Measurements from ENCODE around the gene LASP1NB.
"Not testable (repeated sequence)": the region's sequence is repeated elsewhere in the genome, so short reads cannot be mapped to it uniquely, and the experiment has no call there.

LASP1NB gene

DNA sequence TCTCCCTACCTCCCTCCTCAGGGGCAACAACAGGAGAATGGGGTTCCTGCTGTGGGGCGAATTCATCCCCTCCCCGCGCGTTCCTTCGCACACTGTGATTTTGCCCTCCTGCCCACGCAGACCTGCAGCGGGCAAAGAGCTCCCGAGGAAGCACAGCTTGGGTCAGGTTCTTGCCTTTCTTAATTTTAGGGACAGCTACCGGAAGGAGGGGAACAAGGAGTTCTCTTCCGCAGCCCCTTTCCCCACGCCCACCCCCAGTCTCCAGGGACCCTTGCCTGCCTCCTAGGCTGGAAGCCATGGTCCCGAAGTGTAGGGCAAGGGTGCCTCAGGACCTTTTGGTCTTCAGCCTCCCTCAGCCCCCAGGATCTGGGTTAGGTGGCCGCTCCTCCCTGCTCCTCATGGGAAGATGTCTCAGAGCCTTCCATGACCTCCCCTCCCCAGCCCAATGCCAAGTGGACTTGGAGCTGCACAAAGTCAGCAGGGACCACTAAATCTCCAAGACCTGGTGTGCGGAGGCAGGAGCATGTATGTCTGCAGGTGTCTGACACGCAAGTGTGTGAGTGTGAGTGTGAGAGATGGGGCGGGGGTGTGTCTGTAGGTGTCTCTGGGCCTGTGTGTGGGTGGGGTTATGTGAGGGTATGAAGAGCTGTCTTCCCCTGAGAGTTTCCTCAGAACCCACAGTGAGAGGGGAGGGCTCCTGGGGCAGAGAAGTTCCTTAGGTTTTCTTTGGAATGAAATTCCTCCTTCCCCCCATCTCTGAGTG, 5.9 kb upstream of the LASP1NB start:
- H3K4me1 Mint-ChIP-seq = peaks cover 37% of the 10 kb centered on the region
- H3K4me3 Mint-ChIP-seq = no peak overlapping the region
- peaks cover 57% of the 10 kb centered on the region for H3K36me3 Mint-ChIP-seq
- ATAC-seq = no peak
- H3K9me3 Mint-ChIP-seq = no peaks in the 10 kb centered on the region
- peak overlapping the region; percentile 76 for H3K27ac Mint-ChIP-seq
- H3K27me3 Mint-ChIP-seq = no peaks in the 10 kb centered on the region

DNA sequence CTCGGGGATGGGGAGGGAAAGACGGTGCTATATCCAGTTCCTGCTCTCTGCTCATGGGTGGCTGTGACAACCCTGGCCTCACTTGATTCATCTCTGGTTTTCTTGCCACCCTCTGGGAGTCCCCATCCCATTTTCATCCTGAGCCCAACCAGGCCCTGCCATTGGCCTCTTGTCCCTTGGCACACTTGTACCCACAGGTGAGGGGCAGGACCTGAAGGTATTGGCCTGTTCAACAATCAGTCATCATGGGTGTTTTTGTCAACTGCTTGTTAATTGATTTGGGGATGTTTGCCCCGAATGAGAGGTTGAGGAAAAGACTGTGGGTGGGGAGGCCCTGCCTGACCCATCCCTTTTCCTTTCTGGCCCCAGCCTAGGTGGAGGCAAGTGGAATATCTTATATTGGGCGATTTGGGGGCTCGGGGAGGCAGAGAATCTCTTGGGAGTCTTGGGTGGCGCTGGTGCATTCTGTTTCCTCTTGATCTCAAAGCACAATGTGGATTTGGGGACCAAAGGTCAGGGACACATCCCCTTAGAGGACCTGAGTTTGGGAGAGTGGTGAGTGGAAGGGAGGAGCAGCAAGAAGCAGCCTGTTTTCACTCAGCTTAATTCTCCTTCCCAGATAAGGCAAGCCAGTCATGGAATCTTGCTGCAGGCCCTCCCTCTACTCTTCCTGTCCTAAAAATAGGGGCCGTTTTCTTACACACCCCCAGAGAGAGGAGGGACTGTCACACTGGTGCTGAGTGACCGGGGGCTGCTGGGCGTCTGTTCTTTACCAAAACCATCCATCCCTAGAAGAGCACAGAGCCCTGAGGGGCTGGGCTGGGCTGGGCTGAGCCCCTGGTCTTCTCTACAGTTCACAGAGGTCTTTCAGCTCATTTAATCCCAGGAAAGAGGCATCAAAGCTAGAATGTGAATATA, 4.8 kb upstream of the LASP1NB start:
- Mint-ChIP-seq H3K36me3 (peaks cover 48% of the 10 kb centered on the region), H3K9me3 (no peaks in the 10 kb centered on the region), H3K4me1 (peaks cover 43% of the 10 kb centered on the region), H3K4me3 (no peak overlapping the region), H3K27ac (peak overlapping the region; percentile 76), H3K27me3 (no peaks in the 10 kb centered on the region)
- ATAC-seq = no peak

DNA sequence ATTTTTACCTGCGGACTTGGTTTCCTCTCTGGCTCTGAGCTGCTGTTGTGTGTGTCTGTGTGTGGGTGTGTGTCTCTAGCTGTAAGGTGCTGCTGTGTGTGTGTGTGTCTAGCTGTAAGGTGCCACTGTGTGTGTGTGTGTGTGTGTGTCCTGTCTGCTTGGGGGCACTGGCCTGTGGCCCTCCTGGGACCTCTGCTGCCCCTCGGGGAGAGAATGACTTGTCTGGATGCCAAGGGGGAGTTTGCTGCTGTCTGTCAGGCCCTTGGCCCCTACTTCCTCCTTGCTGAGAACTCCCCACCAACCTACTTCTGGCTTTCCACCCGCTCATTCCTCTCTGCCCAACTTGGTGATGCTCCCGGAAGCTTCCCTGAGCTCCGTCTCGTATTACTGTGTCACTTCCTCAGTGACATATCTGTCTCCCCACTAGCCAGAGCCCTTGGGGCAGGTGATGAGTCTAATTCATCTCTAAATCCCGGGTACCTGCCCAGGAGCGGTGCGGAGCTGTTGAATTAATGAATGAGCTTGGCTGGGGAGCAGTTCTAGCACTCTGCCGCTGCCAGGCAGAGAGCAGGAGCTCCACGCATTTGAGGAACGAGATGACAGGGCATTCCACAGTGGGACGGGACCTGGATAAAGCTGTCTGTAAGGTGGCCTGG, 3.5 kb upstream of the LASP1NB start:
- H3K4me1 Mint-ChIP-seq = peaks cover 54% of the 10 kb centered on the region
- H3K27ac Mint-ChIP-seq = peak overlapping the region; percentile 76
- H3K36me3 Mint-ChIP-seq = peaks cover 36% of the 10 kb centered on the region
- no peak overlapping the region for H3K4me3 Mint-ChIP-seq
- peak; percentile 72 for ATAC-seq
- H3K9me3 Mint-ChIP-seq = no peaks in the 10 kb centered on the region
- no peaks in the 10 kb centered on the region for H3K27me3 Mint-ChIP-seq

DNA sequence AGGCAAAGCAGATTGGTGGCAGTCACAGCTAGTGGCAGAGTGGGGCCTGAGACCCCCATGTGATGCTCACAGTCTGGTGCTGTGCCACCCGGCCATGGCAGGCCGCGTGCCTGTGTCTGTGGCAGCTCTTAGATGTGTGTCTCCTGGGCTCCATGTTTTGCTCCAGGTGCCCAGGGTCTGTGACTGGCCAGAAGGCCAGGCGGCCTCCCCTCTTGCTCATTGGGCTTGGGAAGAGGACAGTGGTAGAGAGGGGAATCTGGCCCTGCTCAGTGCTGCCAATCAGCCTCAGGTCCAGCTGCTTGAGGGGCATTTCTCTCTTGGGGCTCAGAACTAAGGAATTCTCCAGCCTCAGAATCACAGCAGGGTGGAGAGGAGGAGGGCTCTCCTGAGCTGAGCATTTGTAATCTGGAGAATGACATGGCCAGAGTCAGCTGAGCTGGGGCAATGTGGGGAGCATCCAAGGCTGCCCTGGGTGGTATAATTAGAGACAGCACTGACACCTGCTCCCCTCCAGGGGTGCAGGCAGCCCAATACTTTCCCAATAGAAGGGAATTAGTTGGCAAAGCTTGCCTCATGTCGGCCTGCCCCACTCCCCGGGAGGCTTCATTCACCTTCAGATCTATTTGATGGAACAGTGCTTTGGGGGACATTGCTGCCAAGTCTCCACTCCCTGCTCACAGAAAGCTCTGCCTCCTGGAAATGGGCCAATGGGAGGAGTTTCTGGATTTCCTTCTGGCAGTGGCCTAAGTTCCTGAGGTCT, 2.7 kb upstream of the LASP1NB start:
- H3K4me1 Mint-ChIP-seq = peaks cover 56% of the 10 kb centered on the region
- H3K27me3 Mint-ChIP-seq = no peaks in the 10 kb centered on the region
- peaks cover 32% of the 10 kb centered on the region for H3K36me3 Mint-ChIP-seq
- no peaks in the 10 kb centered on the region for H3K9me3 Mint-ChIP-seq
- H3K4me3 Mint-ChIP-seq = no peak overlapping the region
- no peak for ATAC-seq
- H3K27ac Mint-ChIP-seq = peak overlapping the region; percentile 76

DNA sequence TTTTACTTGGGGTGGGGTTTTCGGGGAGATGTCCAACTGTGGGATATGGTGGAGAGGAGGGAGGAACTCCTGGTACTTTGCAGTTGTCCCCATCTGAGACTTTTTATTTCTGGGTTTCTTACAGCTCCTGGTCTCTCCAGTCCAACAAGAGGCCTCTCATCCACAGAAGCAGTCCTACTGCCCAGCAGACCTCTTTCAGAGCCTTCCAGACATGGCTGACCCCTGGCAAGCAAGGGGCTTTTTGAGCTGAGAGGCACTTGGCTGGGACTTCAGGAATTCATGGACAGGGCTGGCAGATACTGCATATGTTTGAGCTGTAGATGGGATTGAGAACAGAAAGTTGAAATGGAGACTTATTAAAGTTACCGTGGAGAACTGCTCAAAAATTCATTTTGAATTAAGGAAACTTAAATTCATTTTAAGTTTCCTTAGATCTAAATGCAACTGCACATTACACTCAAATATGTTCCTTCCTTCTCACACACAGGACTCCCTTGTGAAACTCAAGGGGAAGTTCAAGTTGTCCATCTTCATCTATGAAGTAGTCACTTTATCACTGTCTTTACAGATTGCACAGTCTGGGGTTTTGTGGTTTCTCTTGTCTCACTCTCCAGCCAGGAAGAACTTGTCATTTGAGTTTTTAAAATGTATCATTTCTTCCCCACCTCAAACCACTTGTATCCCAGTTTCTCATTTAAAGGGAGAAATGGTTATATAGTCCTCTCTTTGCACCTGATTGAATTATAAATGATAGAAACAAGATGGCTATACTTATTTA, 1.1 kb downstream of the LASP1NB start:
- H3K36me3 Mint-ChIP-seq = peaks cover 5% of the 10 kb centered on the region
- H3K27ac Mint-ChIP-seq = peak overlapping the region; percentile 23
- H3K9me3 Mint-ChIP-seq = no peaks in the 10 kb centered on the region
- H3K27me3 Mint-ChIP-seq = no peaks in the 10 kb centered on the region
- H3K4me3 Mint-ChIP-seq = no peak overlapping the region
- peak; percentile 83 for ATAC-seq
- peaks cover 28% of the 10 kb centered on the region for H3K4me1 Mint-ChIP-seq

DNA sequence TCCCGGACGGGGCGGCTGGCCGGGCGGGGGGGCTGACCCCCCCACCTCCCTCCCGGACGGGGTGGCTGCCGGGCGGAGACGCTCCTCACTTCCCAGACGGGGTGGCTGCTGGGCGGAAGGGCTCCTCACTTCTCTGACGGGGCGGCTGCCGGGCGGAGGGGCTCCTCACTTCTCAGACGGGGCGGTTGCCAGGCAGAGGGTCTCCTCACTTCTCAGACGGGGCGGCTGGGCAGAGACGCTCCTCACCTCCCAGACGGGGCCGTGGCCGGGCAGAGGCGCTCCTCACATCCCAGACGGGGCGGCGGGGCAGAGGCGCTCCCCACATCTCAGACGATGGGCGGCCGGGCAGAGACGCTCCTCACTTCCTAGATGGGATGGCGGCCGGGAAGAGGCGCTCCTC, 5.4 kb downstream of the LASP1NB start:
- H3K9me3 Mint-ChIP-seq, H3K36me3 Mint-ChIP-seq, ATAC-seq, H3K27ac Mint-ChIP-seq, H3K4me3 Mint-ChIP-seq, H3K27me3 Mint-ChIP-seq: not testable (repeated sequence)
- peaks cover 13% of the 10 kb centered on the region for H3K4me1 Mint-ChIP-seq

DNA sequence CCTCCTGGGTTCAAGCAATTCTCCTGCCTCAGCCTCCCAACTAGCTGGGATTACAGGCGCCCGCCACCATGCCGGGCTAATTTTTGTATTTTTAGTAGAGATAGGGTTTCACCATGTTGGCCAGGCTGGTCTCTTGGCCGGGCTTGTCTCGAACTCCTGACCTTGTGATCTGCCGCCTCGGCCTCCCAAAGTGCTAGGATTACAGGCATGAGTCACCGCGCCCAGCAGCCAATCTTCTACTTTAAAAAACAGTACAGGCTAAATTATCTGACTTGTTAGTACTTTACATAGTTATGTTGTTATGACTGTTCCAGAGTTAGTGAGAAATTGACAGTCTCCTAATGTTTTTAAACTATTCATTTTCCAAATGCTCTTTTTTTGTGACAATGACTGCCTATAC, 8.5 kb downstream of the LASP1NB start:
- H3K27ac Mint-ChIP-seq, ATAC-seq, H3K36me3 Mint-ChIP-seq: not testable (repeated sequence)

DNA sequence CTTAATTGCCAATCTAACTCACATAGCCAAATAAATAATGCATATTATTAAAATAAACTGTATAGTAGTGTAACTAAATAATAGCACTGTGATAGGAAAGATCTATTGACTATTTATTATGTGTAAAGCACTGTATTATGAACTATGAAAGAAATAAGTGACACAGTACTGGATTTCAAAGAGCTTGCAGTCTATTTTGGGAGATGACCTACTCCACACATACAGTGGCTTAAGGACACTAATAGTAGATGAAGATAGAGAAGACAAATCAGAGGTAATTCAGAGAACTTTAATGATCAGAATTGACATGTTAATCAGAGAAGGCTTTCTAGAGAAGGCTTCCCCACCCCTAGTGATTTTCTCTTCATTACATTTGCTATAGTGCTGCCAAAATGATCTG, 14.6 kb downstream of the LASP1NB start:
- no peak overlapping the region for H3K27ac Mint-ChIP-seq
- H3K9me3 Mint-ChIP-seq = no peaks in the 10 kb centered on the region
- no peak for ATAC-seq

More for the DNA sequence above, 8.5 kb downstream of the LASP1NB start:
- not testable (repeated sequence) for H3K4me1 Mint-ChIP-seq, H3K4me3 Mint-ChIP-seq, H3K9me3 Mint-ChIP-seq, H3K27me3 Mint-ChIP-seq

DNA sequence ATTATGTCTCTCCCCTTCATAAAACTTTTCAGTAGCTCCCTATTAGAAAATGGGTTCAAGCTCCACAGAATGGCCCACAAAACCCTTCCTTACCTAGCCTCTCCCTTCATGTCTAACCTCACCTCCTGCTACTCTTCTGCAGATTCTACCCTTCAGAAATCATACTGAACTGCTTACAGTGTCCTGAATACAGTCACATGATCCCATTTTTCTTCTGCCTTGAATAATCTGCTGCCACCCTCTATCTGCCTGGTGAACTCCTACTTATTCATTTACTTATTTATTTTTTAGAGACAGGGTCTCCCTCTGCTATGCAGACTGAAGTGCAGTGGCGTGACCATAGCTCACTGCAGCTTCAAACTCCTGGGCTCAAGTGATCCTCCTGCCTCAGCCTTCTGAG, 15.0 kb downstream of the LASP1NB start:
- Mint-ChIP-seq H3K4me3 (no peak overlapping the region), H3K36me3 (no peaks in the 10 kb centered on the region), H3K27me3 (no peaks in the 10 kb centered on the region), H3K9me3 (no peaks in the 10 kb centered on the region), H3K4me1 (peaks cover 5% of the 10 kb centered on the region), H3K27ac (no peak overlapping the region)
- ATAC-seq = no peak

More for the DNA sequence above, 14.6 kb downstream of the LASP1NB start:
- H3K4me3 Mint-ChIP-seq = no peak overlapping the region
- no peaks in the 10 kb centered on the region for H3K27me3 Mint-ChIP-seq
- peaks cover 5% of the 10 kb centered on the region for H3K4me1 Mint-ChIP-seq
- H3K36me3 Mint-ChIP-seq = no peaks in the 10 kb centered on the region

DNA sequence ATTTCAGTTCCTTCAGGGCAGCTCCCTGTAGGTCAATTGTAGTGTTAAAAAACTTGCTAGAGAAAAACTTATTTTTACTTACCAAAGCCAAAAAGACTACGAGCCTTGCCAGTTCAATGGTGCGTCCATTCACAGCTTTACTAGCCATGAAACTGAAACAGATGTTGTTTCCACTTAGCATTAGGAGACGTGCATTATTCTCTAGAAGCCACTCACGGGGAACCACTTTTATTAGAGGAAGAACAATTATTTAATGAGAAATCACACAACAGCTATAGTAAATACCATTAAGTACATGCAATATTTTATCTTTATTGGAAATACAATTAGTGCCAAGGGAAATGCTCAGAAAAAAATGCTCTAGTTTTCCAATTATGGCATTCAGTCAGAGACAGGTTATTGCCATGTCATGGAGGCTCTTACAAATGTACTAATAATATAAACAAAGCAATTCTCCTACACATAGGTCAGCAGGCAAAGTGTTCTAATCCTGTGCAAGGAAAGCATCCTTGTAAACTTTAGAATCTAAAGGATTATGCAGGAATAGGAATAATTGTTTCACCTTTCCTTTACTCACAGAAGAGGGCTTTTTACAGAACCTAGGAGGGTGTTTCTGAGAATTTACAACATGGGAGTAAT, 17.4 kb downstream of the LASP1NB start:
- H3K4me3 Mint-ChIP-seq = peak overlapping the region; percentile 2
- no peaks in the 10 kb centered on the region for H3K36me3 Mint-ChIP-seq
- no peaks in the 10 kb centered on the region for H3K9me3 Mint-ChIP-seq
- no peaks in the 10 kb centered on the region for H3K27me3 Mint-ChIP-seq
- peaks cover 5% of the 10 kb centered on the region for H3K4me1 Mint-ChIP-seq
- H3K27ac Mint-ChIP-seq = peak overlapping the region; percentile 54
- ATAC-seq = peak; percentile 66

DNA sequence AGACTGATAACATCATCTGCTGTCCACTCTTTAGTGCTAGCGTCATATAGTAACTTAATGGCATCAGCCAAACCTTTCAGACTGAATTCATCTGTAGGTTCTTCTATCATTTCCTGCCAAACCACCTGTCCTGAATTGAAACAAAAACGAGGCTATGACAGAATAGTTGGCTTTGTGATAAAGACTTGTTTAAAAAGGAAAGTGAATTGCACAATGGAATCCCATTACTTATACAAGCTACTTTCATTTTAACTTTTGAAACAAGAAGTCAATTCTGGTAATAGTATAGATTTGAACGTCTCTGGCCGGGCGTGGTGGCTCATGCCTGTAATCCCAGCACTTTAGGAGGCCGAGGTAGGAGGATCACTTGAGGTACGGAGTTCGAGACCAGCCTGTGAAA, 18.2 kb downstream of the LASP1NB start:
- peaks cover 5% of the 10 kb centered on the region for H3K4me1 Mint-ChIP-seq
- H3K27me3 Mint-ChIP-seq = no peaks in the 10 kb centered on the region
- no peak overlapping the region for H3K27ac Mint-ChIP-seq
- no peaks in the 10 kb centered on the region for H3K36me3 Mint-ChIP-seq
- ATAC-seq = no peak
- H3K4me3 Mint-ChIP-seq = no peak overlapping the region
- H3K9me3 Mint-ChIP-seq = no peaks in the 10 kb centered on the region

DNA sequence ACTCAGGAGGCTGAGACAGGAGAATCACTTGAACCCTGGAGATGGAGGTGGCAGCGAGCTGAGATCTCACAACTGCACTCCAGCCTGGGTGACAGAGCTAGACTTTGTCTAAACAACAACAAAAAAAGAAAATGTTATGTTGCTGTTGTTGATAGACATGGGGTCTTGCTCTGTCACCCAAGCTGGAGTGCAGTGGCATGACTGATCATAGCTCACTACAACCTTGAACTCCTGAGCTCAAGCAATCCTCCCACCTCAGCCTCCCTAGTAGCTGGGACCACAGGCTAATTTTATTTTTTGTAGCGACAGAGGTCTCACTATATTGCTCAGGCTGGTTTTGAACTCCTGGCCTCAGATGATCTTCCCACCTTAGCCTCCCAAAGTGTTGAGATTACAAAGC, 21.8 kb downstream of the LASP1NB start:
- ATAC-seq = no peak

DNA sequence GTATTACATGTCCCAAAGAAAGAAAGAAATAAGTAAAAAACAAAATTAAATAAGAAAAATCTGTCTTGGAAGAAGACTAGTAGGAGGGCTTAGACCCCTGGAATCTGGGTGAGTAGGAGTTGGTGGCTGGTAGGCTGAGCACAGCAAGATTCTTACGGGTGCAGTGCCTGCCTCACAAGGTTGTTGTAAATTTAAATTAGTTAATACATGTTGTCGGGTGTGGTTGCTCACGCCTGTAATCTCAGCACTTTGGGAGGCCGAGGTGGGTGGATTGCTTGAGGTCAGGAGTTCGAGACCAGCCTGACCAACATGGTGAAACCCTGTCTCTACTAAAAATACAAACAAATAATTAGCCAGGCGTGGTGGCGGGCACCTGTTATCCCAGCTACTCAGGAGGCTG, 28.4 kb downstream of the LASP1NB start:
- H3K36me3 Mint-ChIP-seq, ATAC-seq, H3K9me3 Mint-ChIP-seq, H3K27me3 Mint-ChIP-seq, H3K4me3 Mint-ChIP-seq, H3K4me1 Mint-ChIP-seq, H3K27ac Mint-ChIP-seq: not testable (repeated sequence)

More for the DNA sequence above, 21.8 kb downstream of the LASP1NB start:
- Mint-ChIP-seq H3K36me3 (no peaks in the 10 kb centered on the region), H3K27ac (no peak overlapping the region), H3K27me3 (no peaks in the 10 kb centered on the region), H3K9me3 (no peaks in the 10 kb centered on the region), H3K4me1 (peaks cover 5% of the 10 kb centered on the region), H3K4me3 (no peak overlapping the region)

DNA sequence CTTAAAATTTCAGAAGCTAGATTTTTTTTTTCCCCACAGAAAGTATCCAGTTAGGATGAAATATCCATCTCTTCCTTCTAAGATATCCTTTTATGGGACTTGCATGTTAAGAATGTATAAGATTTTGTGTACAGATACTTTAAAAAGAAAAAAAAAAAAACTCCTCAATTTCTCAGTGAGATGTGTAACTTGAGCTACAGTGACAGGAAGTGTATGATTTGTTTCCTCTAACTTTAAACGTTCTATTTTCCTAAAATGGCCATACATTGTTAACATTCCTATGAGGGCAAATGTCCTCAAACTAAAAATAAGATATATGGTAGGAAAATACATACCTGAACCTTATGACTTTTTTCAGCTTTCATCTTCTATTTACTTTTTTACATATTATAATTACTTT, 32.9 kb downstream of the LASP1NB start:
- no peak for ATAC-seq
- Mint-ChIP-seq H3K27ac (no peak overlapping the region), H3K9me3 (no peaks in the 10 kb centered on the region), H3K4me1 (no peaks in the 10 kb centered on the region), H3K36me3 (no peaks in the 10 kb centered on the region), H3K4me3 (no peak overlapping the region), H3K27me3 (no peaks in the 10 kb centered on the region)

All from stimulated activated memory B cell treated with anti-CD40 and anti-IgM and Interleukin-4, amounts not matched to agents 10 μg/mL and 1 μg/mL and 100 μg/mL, for 72 hours (primary cell).